ENCODE data around the gene MCCC2. TPM values are rescaled to one million over a fixed set of nuclear protein-coding genes. Genes with fewer than 3 reads are reported as not detected.

Gene MCCC2
- total RNA-seq, 1 donor from 2014 or later = 31.7 TPM

GRCh38 chr5:71658916-71659662 lies 71.9 kb downstream of the MCCC2 start:
- Histone ChIP-seq H3K36me3 (ENCODE audit: insufficient read depth, low read length) (no peaks in the 10 kb centered on the region), H3K9me3 (ENCODE audit: insufficient read depth, low read depth, low read length) (no peaks in the 10 kb centered on the region), H3K4me1 (ENCODE audit: insufficient read depth, low read length) (no peaks in the 10 kb centered on the region), H3K79me2 (ENCODE audit: insufficient read depth, low read length) (no peaks in the 10 kb centered on the region), H3K4me2 (ENCODE audit: low read length) (no peak overlapping the region), H3K9ac (ENCODE audit: low read length) (no peak overlapping the region), H3K27ac (ENCODE audit: low read depth, low read length) (no peak overlapping the region), H2AFZ (ENCODE audit: low read depth, low read length) (no peak overlapping the region), H3K27me3 (ENCODE audit: insufficient read depth, low read length) (no peaks in the 10 kb centered on the region), H3K4me3 (ENCODE audit: insufficient read depth, low read depth, low read length) (no peak overlapping the region), H4K20me1 (ENCODE audit: insufficient read depth, low read length) (no peaks in the 10 kb centered on the region)
- Mint-ChIP-seq H3K36me3 (ENCODE audit: low read depth, unreplicated experiment) (peaks cover 7% of the 10 kb centered on the region), H3K9me3 (ENCODE audit: unreplicated experiment) (peaks cover 2% of the 10 kb centered on the region), H3K4me3 (ENCODE audit: unreplicated experiment) (no peak overlapping the region), H3K27ac (ENCODE audit: unreplicated experiment) (no peak overlapping the region), H3K27me3 (ENCODE audit: low read depth, unreplicated experiment) (no peaks in the 10 kb centered on the region), H3K4me1 (ENCODE audit: low read depth, unreplicated experiment) (no peaks in the 10 kb centered on the region)
- DNase-seq (ENCODE audit: low read depth) (no peak), FAIRE-seq (no peak)
- TF ChIP-seq, protein P1, sequence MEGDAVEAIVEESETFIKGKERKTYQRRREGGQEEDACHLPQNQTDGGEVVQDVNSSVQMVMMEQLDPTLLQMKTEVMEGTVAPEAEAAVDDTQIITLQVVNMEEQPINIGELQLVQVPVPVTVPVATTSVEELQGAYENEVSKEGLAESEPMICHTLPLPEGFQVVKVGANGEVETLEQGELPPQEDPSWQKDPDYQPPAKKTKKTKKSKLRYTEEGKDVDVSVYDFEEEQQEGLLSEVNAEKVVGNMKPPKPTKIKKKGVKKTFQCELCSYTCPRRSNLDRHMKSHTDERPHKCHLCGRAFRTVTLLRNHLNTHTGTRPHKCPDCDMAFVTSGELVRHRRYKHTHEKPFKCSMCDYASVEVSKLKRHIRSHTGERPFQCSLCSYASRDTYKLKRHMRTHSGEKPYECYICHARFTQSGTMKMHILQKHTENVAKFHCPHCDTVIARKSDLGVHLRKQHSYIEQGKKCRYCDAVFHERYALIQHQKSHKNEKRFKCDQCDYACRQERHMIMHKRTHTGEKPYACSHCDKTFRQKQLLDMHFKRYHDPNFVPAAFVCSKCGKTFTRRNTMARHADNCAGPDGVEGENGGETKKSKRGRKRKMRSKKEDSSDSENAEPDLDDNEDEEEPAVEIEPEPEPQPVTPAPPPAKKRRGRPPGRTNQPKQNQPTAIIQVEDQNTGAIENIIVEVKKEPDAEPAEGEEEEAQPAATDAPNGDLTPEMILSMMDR (IDR thresholded peaks at IDR 0.05; ENCODE audit: insufficient read depth, low read depth, low read length) = no peak
- TF ChIP-seq EZH2 (IDR thresholded peaks at IDR 0.05; ENCODE audit: insufficient read depth, low read length) = no peak

DNA sequence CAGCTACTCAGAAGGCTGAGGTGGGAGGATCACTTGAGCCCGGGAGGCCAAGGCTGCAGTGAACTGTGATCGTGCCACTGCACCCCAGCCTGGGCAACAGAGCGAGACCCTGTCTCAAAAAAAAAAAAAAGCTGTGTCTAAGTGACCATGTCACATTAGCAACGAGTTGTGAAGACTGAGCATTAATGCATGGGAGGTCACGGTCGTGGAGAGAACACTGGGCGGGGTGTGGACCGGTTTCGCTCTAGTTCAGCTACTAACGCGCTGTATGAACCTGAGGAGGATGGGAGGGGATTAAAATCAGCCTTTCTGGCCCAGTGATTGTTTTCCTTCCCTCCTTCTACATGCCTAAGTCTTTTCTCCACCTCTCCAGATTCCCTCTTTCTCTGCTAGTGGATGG lies 75.2 kb downstream of the MCCC2 start:
- no peaks in the 10 kb centered on the region for H3K79me2 ChIP-seq (ENCODE audit: insufficient read depth, low read length)
- TF ChIP-seq, protein P1 (IDR thresholded peaks at IDR 0.05; ENCODE audit: insufficient read depth, low read depth, low read length) = no peak
- H3K27me3 Mint-ChIP-seq (ENCODE audit: low read depth, unreplicated experiment) = no peaks in the 10 kb centered on the region

More for the DNA sequence above, 75.2 kb downstream of the MCCC2 start:
- Histone ChIP-seq H3K27ac (ENCODE audit: low read depth, low read length) (no peak overlapping the region), H3K4me1 (ENCODE audit: insufficient read depth, low read length) (no peaks in the 10 kb centered on the region), H3K9ac (ENCODE audit: low read length) (no peak overlapping the region), H3K9me3 (ENCODE audit: insufficient read depth, low read depth, low read length) (no peaks in the 10 kb centered on the region), H4K20me1 (ENCODE audit: insufficient read depth, low read length) (no peaks in the 10 kb centered on the region), H2AFZ (ENCODE audit: low read depth, low read length) (no peak overlapping the region), H3K36me3 (ENCODE audit: insufficient read depth, low read length) (no peaks in the 10 kb centered on the region), H3K4me3 (ENCODE audit: insufficient read depth, low read depth, low read length) (no peak overlapping the region), H3K4me2 (ENCODE audit: low read length) (no peak overlapping the region), H3K27me3 (ENCODE audit: insufficient read depth, low read length) (no peaks in the 10 kb centered on the region)
- DNase-seq (ENCODE audit: low read depth) (no peak), FAIRE-seq (no peak)
- H3K4me3 Mint-ChIP-seq (ENCODE audit: unreplicated experiment) = no peak overlapping the region
- H3K9me3 Mint-ChIP-seq (ENCODE audit: unreplicated experiment) = no peaks in the 10 kb centered on the region
- peaks cover 7% of the 10 kb centered on the region for H3K36me3 Mint-ChIP-seq (ENCODE audit: low read depth, unreplicated experiment)
- H3K4me1 Mint-ChIP-seq (ENCODE audit: low read depth, unreplicated experiment) = no peaks in the 10 kb centered on the region
- H3K27ac Mint-ChIP-seq (ENCODE audit: unreplicated experiment) = no peak overlapping the region

All from astrocyte (in vitro differentiated cells and primary cell).